A673 (cell line): ENCODE results near the gene SIRPB2.

Source experiments
- EZH2 ChIP-seq: fragments of 200-600 bp; sonication (generic); IDR thresholded peaks from 2 replicates; pipeline ENCODE4 v1.6.1; 2017; ENCODE audit warnings: borderline replicate concordance, low read depth, mild to moderate bottlenecking, mixed read lengths, antibody characterized with exemption, low read length; ENCODE audit not compliant: poor library complexity, severe bottlenecking
- TF ChIP-seq, protein P1 (sequence below): fragments of 300-800, 200-600 bp; sonication (generic); conservative IDR thresholded peaks from 2 replicates; pipeline ENCODE4 v1.5.1; 2017; ENCODE audit warnings: low read depth, mild to moderate bottlenecking, antibody characterized with exemption, low read length, moderate library complexity, mixed read lengths

- TF ChIP-seq, protein P1, sequence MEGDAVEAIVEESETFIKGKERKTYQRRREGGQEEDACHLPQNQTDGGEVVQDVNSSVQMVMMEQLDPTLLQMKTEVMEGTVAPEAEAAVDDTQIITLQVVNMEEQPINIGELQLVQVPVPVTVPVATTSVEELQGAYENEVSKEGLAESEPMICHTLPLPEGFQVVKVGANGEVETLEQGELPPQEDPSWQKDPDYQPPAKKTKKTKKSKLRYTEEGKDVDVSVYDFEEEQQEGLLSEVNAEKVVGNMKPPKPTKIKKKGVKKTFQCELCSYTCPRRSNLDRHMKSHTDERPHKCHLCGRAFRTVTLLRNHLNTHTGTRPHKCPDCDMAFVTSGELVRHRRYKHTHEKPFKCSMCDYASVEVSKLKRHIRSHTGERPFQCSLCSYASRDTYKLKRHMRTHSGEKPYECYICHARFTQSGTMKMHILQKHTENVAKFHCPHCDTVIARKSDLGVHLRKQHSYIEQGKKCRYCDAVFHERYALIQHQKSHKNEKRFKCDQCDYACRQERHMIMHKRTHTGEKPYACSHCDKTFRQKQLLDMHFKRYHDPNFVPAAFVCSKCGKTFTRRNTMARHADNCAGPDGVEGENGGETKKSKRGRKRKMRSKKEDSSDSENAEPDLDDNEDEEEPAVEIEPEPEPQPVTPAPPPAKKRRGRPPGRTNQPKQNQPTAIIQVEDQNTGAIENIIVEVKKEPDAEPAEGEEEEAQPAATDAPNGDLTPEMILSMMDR: no peak
- TF ChIP-seq EZH2: no peak
These were observed 55.0 kb downstream of the SIRPB2 start for GRCh38 chr20:1436263-1436662.
